ENCODE data around the gene PRADC1.
"Not testable (repeated sequence)": the region's sequence is repeated elsewhere in the genome, so short reads cannot be mapped to it uniquely, and the experiment has no call there.

The PRADC1 gene

DNA sequence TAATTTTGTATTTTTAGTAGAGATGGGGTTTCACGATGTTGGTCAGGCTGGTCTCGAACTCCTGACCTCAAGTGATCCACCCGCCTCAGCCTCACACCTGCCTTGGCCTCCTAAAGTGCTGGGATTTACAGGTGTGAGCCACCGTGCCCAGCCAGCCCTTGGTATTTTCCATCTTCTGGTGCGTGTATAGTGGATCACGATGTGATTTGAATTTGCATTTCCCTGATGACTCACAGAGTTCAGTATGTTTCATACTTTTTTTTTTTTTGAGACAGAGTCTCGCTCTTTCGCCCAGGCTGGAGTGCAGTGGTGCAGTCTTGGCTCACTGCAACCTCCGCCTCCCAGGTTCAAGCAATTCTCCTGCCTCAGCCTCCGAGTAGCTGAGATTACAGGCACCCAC is 32.8 kb downstream of the PRADC1 start:
- not testable (repeated sequence) for DNase-seq

DNA sequence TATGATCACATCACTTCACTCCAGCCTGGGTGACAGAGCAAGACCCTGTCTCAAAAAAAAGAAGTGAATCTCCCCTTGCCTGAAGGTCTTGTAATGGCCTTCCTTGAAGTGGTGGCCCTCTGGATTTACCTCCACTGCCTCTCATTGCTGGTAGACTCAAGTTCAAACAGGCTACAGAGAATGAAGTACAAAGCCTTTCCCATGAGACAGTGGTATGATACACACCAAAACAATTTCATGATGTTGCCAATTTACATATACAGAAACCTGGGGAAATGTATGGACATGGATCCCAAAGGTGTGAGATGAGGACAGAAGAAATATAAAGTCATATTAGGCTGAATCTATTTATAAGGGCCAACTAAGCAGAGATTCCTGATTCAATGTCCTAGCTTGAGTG is 35.5 kb downstream of the PRADC1 start:
- no peak for DNase-seq

DNA sequence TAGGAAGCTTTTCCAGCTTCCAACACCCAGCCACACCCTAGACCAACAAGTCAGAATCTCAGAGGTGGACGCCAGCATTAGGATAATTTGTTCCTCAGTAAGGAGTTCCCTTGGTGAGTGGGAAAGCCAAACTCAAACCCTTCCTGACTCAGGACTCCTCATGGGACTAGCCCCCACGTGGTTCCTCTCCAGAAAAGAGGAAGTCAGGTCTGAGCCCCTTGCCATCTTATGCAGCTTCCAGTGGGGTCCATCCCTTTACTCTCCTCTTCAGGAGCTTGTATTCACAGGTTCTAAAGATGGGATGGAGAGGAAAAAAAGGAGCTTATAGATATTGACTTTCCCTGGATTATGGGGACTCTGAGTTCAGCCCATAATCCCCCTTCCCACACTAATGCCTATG is 45.5 kb downstream of the PRADC1 start:
- no peak for DNase-seq

DNA sequence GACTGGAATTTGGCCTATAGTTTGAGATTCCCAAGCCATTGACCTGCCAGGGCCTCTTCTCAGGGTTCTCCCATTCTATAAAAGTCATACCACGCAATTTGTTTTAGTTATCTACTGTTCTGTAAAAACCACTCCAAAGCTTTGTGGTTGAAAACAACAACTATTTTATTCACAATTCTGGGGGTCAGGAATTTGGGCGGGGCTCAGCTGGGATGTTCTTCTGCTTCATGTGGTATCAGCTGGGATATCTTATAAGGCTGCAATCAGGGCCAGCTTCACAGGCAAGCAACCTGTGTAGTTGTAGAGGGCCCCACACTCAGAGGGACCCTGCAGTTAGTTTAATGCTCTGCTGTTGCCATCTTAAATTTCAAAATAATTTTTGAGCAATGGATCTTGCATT is 47.1 kb downstream of the PRADC1 start:
- DNase-seq, result no peak

Measured in activated CD4-positive, alpha-beta T cell treated with anti-CD3 and anti-CD28 coated beads, Interleukin-2, Interleukin-6, amounts not matched to agents 100 ng/mL and 50 ng/mL, durations not matched to agents 16 hours and 8 hours (primary cell).